Hematopoietic multipotent progenitor cell treated with erythropoietin and hydrocortisone succinate and interleukin-3 and kit ligand, for 8 days (in vitro differentiated cells): ENCODE measurements around the gene HECTD3.
"Not testable (repeated sequence)": the region's sequence is repeated elsewhere in the genome, so short reads cannot be mapped to it uniquely, and the experiment has no call there.

Experiments used
- DNase-seq: peaks from one replicate; pipeline ENCODE4 v3.0.0-alpha.2; 2015

The HECTD3 gene

DNA sequence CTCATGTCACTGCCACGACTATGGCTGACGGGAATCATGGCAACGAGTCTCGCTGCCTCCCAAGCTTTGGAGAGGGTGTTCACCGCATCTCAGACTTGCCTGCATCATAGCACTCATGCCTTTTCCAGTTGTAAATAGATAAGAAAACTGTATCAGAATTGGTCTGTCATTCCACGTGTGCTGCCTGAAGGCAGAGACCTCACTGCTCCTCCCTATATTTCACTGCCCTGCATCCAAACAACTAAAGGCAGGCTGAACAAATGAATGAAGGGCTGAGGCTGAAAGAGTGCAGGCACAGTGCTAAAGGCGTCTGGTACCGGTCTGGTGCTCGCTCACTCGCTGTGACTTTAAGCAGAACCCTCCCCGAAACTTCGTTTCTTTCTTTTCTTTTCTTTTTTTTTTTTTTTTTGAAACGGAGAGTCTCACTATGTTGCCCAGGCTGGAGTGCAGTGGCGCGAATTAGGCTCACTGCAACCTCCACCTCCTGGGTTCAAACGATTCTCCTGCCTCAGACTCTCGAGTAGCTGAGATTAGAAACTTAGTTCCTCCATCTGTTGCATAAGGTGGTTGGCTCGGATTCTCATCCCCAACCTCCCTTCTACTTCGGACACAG, 25.3 kb downstream of the HECTD3 start:
- DNase-seq: peak; percentile 77

GRCh38 chr1:44977372-44977771, 33.8 kb downstream of the HECTD3 start:
- not testable (repeated sequence) for DNase-seq

- DNase-seq: no peak
Observed at GRCh38 chr1:44976252-44976651, 34.9 kb downstream of the HECTD3 start.

- no peak for DNase-seq
Observed at GRCh38 chr1:44973645-44974044, 37.5 kb downstream of the HECTD3 start.

DNA sequence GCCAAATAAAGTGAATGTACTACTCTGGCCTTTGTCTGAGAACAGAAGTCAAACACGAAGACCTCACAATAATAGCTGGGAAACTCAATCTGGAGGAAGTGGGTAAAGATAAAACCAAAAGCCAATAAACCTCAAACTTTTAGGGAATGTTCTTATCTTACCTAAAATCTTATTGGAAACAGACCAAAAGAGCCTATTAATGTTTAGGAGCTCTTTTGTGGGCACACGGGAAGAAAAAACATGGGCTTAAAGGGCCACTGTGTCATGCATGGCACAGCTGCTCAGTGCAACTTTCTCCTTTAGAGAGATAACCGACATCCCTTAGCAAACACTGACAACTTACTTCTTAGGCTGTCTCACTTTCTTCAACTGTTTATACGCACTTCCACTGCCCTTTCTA, 40.8 kb downstream of the HECTD3 start:
- DNase-seq: no peak

DNA sequence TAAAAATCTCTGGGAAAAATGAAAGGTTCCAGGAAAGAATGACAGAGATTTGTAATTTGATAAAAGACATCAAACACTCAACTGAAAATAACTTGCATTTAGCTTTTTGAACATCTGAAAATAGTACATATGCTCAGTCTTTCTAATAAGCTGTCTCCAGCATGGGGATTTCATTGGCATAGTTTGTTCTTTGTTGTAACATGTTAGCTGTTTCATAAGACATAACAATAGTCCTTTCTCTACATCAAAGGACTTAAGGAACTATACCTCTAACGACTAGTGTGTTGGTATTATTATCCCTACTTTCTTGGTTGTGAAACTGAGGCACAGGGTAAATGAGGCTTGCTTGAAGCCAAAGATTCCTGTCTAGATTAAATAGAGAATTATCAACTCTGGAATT, 46.7 kb downstream of the HECTD3 start:
- no peak for DNase-seq

DNA sequence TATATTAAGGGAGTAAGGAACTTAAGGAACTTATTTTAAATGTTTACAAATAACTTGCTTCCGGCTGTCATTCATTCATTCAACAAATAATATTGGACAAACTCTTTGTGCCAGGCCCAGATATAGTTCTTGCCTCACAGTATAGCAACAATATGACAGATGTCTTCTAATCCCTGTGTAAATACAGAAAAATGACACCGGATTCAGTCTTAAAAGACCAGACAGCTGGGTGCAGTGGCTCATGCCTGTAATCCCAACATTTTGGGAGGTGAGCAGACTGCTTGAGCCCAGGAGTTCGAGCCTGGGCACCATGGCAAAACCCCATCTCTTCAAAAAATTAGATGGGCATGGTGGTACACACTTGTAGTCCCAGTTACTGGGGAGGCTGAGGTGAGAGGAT, 48.4 kb downstream of the HECTD3 start:
- DNase-seq: no peak

DNA sequence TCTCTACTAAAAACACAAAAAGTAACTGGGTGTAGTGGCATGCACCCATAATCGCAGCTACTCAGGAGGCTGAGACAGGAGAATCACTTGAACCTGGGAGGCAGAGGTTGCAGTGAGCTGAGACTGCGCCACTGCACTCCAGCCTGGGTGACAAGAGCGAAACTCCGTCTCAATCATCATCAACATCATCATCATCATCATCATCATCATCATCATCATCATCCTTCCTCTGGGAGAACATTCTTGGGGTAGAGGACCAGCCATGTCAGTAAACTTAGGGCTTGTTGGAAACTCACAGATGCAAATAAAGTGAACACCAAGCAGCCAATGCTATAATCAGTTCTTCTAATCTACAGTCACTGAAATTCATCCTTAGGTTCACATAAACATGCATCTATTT, 49.1 kb downstream of the HECTD3 start:
- DNase-seq: not testable (repeated sequence)

GRCh38 chr1:44957566-44957965, 53.6 kb downstream of the HECTD3 start:
- DNase-seq: not testable (repeated sequence)

DNA sequence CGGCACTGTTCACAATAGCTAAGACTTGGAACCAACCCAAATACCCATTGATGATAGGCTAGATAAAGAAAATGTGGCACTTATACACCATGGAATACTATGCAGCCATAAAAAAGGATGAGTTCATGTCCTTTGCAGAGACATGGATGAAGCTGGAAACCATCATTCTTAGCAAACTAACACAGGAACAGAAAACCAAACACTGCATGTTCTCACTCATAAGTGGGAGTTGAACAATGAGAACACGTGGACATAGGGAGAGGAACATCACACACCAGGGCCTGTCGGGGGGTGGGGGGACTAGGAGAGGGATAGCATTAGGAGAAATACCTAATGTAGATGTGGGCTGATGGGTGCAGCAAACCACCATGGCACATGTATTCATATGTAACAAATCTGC, 55.0 kb downstream of the HECTD3 start:
- not testable (repeated sequence) for DNase-seq
